Astrocyte (in vitro differentiated cells and primary cell): ENCODE measurements around the gene SLC26A1. TPM values are rescaled to one million over a fixed set of nuclear protein-coding genes. Genes with fewer than 3 reads are reported as not detected.

Experiments
- DNase-seq: peaks from one replicate; pipeline ENCODE4 v3.0.0-alpha.2; 2010; ENCODE audit warnings: low read depth
- FAIRE-seq: peaks from 2 replicates; lab custom pipeline; 2011; peaks lifted over from hg19 to GRCh38; lab: Jason Lieb, UNC
- H2AFZ ChIP-seq: 2 replicates; pipeline ENCODE4 v1.6.0; 2012; ENCODE audit warnings: low read depth, low read length, inconsistent platforms
- H3K27ac ChIP-seq: 2 replicates; pipeline ENCODE4 v1.5.1; 2011; ENCODE audit warnings: low read depth, low read length, inconsistent platforms
- H3K27me3 ChIP-seq: 2 replicates; pipeline ENCODE4 v1.6.0; 2011; ENCODE audit warnings: low read length, inconsistent platforms; ENCODE audit not compliant: insufficient read depth
- H3K36me3 ChIP-seq: 2 replicates; pipeline ENCODE4 v1.5.1; 2011; ENCODE audit warnings: low read length, inconsistent platforms; ENCODE audit not compliant: insufficient read depth
- H3K4me1 ChIP-seq: 2 replicates; pipeline ENCODE4 v1.5.1; 2011; ENCODE audit warnings: low read length, inconsistent platforms; ENCODE audit not compliant: insufficient read depth
- H3K4me2 ChIP-seq: 2 replicates; pipeline ENCODE4 v1.6.0; 2012; ENCODE audit warnings: low read length, inconsistent platforms
- H3K4me3 ChIP-seq: 2 replicates; pipeline ENCODE4 v1.5.1; 2011; ENCODE audit warnings: low read depth, mild to moderate bottlenecking, low read length, inconsistent platforms; ENCODE audit not compliant: insufficient read depth
- H3K79me2 ChIP-seq: 2 replicates; pipeline ENCODE4 v1.6.0; 2012; ENCODE audit warnings: mild to moderate bottlenecking, low read length, inconsistent platforms; ENCODE audit not compliant: insufficient read depth
- H3K9ac ChIP-seq: 2 replicates; pipeline ENCODE4 v1.6.0; 2012; ENCODE audit warnings: mild to moderate bottlenecking, low read length, inconsistent platforms
- H3K9me3 ChIP-seq: 2 replicates; pipeline ENCODE4 v1.5.1; 2012; ENCODE audit warnings: low read depth, mild to moderate bottlenecking, low read length, inconsistent platforms; ENCODE audit not compliant: insufficient read depth
- H4K20me1 ChIP-seq: 2 replicates; pipeline ENCODE4 v1.6.0; 2012; ENCODE audit warnings: low read length, inconsistent platforms; ENCODE audit not compliant: insufficient read depth
- H3K27ac Mint-ChIP-seq: one replicate; pipeline ENCODE4 v1.8.0; 2021; ENCODE audit warnings: mild to moderate bottlenecking, mixed read lengths; ENCODE audit not compliant: unreplicated experiment
- H3K27me3 Mint-ChIP-seq: one replicate; pipeline ENCODE4 v1.8.0; 2021; ENCODE audit warnings: low read depth, mixed read lengths; ENCODE audit not compliant: unreplicated experiment
- H3K36me3 Mint-ChIP-seq: one replicate; pipeline ENCODE4 v1.8.0; 2021; ENCODE audit warnings: low read depth, mixed read lengths; ENCODE audit not compliant: unreplicated experiment
- H3K4me1 Mint-ChIP-seq: one replicate; pipeline ENCODE4 v1.8.0; 2021; ENCODE audit warnings: low read depth, mixed read lengths; ENCODE audit not compliant: unreplicated experiment
- H3K4me3 Mint-ChIP-seq: one replicate; pipeline ENCODE4 v1.8.0; 2021; ENCODE audit warnings: mild to moderate bottlenecking, moderate library complexity, mixed read lengths; ENCODE audit not compliant: unreplicated experiment
- H3K9me3 Mint-ChIP-seq: one replicate; pipeline ENCODE4 v1.8.0; 2021; ENCODE audit warnings: mild to moderate bottlenecking, mixed read lengths; ENCODE audit not compliant: unreplicated experiment
- CTCF ChIP-seq: IDR thresholded peaks from 2 replicates; pipeline ENCODE4 v1.5.1; 2011; ENCODE audit warnings: low read depth, mild to moderate bottlenecking, inconsistent platforms, low read length, moderate library complexity; ENCODE audit not compliant: insufficient read depth
- EZH2 ChIP-seq: IDR thresholded peaks from 2 replicates; pipeline ENCODE4 v1.6.1; 2012; ENCODE audit warnings: mild to moderate bottlenecking, low read length, inconsistent platforms; ENCODE audit not compliant: insufficient read depth
- total RNA-seq: library from RNA; stranded (reverse); gene quantifications from 2 replicates; pipeline ENCODE4 v1.2.1, GENCODE V29; 2021

SLC26A1 gene
- total RNA-seq, 1 donor from 2014 or later = 0.34 TPM

DNA sequence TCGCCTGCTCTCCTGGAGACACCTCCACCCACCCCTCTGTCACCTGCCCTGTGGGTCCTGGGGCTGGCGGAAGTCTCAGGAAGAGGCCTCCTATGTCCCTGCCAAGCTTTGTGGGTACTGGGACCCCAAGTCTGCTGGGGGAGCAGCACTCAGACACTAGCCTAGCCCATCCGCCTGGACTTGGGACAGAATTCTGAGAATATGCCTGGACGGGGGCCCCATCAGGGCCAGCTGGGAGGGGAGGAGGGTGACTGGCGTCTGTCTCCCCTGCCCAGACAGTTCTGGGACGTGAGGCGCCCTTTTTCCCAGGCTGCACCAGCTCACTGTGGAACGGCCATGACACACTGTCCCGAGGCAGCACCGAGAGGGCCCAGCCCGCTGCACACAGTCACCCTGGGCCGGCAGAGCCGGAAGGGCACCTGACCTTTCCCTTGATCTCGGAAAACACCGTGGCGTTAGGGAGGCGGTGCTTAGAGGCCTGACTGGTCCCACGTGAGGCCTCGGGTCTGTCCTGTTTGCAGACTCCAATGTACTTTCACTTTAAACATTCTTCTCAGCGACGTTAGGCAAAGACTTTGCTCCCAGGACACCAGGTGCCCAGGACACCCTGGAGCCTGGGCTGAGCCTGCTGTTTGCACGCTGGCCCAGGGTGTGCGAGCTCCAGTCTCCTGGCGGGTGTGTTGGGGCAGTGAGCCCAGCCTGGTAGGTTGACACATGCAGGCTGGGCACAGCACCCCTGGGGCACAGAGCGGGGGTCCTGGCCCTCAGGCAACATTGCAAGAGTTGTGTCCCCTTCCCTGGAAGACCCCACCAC, 700 bp downstream of the SLC26A1 start:
- Histone ChIP-seq H3K27ac (no peak overlapping the region), H4K20me1 (peaks cover 15% of the 10 kb centered on the region), H3K79me2 (no peaks in the 10 kb centered on the region), H3K4me1 (peaks cover 6% of the 10 kb centered on the region), H3K27me3 (peaks cover 6% of the 10 kb centered on the region), H3K4me3 (no peak overlapping the region), H3K9me3 (no peaks in the 10 kb centered on the region), H3K4me2 (no peak overlapping the region), H2AFZ (no peak overlapping the region), H3K9ac (no peak overlapping the region), H3K36me3 (no peaks in the 10 kb centered on the region)
- H3K36me3 Mint-ChIP-seq = peaks cover 3% of the 10 kb centered on the region
- peaks cover 7% of the 10 kb centered on the region for H3K27me3 Mint-ChIP-seq
- DNase-seq (no peak), FAIRE-seq (no peak)
- H3K27ac Mint-ChIP-seq = peak overlapping the region; percentile 34
- no peak overlapping the region for H3K4me3 Mint-ChIP-seq
- no peaks in the 10 kb centered on the region for H3K4me1 Mint-ChIP-seq
- no peaks in the 10 kb centered on the region for H3K9me3 Mint-ChIP-seq
- TF ChIP-seq EZH2 (no peak), CTCF (no peak)

DNA sequence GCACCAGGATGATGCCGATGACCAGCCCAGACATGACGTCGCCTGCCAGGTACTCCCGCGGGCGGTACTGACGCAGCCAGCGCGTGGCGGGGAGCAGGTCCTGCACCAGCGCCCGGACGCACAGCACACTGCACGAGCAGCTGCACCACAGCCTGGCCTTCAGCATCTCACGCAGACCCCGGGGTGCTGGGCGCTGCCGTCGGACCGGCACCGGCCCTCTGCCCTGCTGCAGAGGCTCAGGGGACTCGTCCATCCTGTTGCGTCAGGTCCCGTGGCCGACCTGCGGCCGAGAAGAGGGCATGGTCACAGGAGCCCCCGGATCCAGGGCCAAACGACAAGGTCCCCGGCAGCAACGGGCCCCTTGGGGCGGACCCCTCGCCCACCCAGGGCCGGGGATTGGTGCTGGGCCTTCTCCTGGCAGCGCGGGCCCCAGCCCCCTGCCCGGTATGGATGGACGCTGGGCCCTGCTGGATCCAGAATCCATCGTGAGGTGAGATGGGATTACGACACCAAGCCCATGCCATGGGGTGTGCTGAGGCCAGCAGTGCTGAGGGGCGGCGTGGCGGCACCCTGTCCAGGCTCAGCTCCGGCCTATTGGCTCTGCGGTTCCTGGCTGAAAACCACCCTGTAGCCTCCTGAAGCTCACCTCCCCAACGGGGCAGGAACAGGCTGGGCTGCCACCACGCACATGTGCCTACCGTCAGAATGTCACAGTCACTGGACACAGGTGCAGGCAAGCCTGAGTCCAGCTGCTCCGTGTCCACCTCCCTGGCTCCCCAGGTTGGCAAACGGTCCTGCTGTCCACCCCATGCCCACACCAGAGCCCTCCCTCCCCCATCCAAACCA, 1.5 kb downstream of the SLC26A1 start:
- peaks cover 11% of the 10 kb centered on the region for H3K4me1 ChIP-seq
- H3K4me3 ChIP-seq = no peak overlapping the region
- no peak overlapping the region for H3K27ac Mint-ChIP-seq
- FAIRE-seq (no peak), DNase-seq (no peak)
- no peak overlapping the region for H3K4me2 ChIP-seq
- TF ChIP-seq CTCF (no peak), EZH2 (no peak)
- peaks cover 3% of the 10 kb centered on the region for H3K36me3 Mint-ChIP-seq
- H3K27me3 Mint-ChIP-seq = peaks cover 7% of the 10 kb centered on the region
- H3K9me3 ChIP-seq = no peaks in the 10 kb centered on the region
- H3K79me2 ChIP-seq = no peaks in the 10 kb centered on the region
- no peak overlapping the region for H3K4me3 Mint-ChIP-seq
- H4K20me1 ChIP-seq = peaks cover 15% of the 10 kb centered on the region
- no peaks in the 10 kb centered on the region for H3K4me1 Mint-ChIP-seq
- no peak overlapping the region for H2AFZ ChIP-seq
- no peaks in the 10 kb centered on the region for H3K9me3 Mint-ChIP-seq
- H3K36me3 ChIP-seq = no peaks in the 10 kb centered on the region
- peaks cover 5% of the 10 kb centered on the region for H3K27me3 ChIP-seq
- H3K9ac ChIP-seq = no peak overlapping the region
- H3K27ac ChIP-seq = no peak overlapping the region
